GM18909 (cell line): ENCODE data around the gene HLA-F.

Experiments
- ATAC-seq: cut with Tn5 transposase; IDR thresholded peaks from one replicate; pipeline ENCODE4 v1.9.1; 2021; ENCODE audit warnings: mild to moderate bottlenecking; ENCODE audit not compliant: unreplicated experiment, poor library complexity

Gene HLA-F

DNA sequence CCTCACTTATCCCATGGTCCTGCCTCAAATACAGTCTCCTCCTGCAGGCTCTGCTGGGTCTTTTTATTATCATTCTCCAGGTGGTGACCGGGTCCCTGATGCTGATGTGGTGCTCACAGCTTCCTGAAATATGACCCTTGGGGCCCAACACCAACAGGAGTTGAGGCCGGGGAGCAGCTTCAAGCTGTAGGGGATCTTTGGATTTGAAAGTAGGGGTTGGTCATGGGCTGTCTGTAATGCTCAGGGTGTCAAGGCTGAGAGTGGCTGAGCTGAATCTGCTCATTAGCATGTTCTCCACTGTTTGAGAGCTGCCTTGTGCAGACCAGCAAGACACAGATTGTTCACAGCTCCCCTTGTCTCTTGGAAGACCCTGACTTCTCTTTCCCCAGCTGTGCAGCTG, 35.5 kb downstream of the HLA-F start:
- ATAC-seq = no peak

DNA sequence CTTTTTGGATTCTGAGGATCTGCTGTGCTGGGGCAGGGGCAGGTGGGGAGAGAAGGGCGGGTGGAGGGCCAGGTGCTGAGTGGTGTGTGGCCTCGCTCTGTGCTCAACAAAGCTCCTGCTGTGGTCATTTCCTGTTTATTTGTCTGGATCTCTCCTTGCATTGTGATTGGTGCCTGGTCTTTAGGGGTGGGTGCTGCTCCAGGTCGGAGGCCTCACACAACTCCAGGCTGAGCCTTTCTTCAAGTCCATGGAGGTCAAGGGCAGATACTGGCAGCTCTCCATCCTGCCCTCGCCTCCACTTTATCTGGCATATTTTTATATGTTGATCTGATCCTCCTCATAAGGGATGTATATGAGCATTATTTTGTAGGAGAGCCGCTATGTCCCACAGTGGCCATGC, 36.2 kb downstream of the HLA-F start:
- ATAC-seq = no peak

DNA sequence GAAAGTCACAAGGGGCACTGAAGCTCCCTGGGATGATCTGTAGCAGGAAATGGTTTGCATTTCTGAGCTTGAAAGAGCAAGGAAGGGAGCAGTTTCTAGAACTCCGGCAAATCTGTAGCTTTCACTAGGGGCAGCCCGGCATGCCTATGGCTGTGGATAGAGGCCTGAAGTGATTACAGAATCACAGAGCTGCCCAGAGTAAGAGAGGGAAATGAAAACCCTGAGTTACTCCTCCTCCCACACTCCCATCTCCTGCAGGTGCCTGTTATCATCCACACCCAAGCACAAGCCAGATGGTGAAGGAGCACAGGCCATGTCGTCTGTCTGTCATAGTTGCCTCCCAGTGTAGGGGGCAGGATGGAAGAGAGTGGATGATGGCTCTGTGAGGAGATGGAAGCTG, 37.1 kb downstream of the HLA-F start:
- no peak for ATAC-seq

DNA sequence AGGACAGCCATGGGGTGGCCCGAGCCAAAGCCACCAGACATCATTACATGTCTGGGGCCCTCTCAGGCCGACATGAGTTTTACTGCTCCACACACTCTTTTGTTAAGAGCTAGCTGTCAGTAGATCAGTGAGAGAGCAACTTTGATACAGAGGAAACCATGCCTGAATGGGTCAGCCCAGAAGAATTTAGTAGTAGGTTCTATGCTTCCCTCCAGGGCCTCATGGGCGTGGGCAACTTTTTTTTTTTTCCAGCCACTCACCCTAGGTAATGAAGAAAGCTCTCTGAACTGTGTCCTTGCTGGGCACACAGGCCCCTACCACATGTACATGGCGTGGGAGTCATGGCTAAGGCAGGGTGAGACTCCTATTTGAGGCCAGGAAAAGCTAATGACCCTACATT, 38.8 kb downstream of the HLA-F start:
- no peak for ATAC-seq

DNA sequence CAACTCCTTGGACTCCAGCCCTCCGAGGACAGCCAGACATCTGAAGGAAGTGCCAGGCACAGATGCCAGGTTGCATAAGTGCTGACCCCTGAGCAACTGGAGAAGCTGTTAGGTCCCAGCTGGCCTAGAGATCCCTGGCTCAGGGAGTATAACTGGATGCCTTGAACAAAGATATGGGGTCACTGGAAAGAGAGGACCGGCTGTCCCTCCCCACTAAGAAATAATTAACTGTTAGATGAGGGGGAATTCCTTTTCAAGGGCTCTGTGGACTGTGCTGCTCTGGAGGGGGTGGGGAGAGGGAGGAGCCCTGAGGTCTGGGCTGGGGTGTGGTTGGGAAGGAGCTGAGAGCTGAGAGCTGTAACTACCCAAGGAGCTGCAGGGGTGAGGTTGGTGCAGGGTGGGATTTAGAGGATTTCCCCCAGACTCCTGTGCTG, 39.6 kb downstream of the HLA-F start:
- ATAC-seq = no peak

DNA sequence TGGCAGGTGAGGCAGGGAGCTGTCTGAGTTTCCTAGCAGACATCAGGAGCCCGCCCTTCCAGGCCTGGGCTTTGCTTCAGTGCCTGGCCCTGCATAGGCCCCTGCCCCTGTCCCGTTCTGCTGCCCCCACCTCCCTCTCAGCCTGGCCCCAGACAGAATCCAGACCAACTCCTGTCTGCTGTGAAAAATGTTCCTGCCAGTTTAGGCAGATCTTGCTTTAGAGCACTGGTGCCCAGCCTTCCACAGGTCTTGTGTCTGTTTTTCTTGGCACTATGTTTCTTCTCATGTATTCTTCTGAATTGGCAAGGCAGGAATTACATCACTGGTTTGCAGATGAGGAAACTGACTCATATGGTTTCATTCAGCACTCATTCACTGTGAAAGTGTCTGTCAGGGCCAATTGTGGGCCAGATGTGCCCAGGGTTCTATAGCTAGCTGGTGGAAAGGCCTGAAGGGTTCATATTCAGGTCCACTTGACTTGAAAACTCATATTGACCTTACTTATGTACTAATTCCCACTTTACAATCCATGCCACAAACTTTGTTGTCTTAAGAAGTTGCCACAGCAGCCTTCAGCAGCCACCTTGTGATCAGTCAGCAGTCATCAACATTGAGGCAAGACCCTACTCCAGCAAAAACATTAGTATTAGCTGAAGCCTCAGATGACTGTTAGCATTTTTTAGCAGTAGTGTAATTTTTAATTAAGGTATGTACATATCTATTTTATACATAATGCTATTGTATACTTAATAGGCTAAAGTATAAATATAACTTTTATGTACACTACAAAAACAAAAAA, 40.5 kb downstream of the HLA-F start:
- no peak for ATAC-seq

DNA sequence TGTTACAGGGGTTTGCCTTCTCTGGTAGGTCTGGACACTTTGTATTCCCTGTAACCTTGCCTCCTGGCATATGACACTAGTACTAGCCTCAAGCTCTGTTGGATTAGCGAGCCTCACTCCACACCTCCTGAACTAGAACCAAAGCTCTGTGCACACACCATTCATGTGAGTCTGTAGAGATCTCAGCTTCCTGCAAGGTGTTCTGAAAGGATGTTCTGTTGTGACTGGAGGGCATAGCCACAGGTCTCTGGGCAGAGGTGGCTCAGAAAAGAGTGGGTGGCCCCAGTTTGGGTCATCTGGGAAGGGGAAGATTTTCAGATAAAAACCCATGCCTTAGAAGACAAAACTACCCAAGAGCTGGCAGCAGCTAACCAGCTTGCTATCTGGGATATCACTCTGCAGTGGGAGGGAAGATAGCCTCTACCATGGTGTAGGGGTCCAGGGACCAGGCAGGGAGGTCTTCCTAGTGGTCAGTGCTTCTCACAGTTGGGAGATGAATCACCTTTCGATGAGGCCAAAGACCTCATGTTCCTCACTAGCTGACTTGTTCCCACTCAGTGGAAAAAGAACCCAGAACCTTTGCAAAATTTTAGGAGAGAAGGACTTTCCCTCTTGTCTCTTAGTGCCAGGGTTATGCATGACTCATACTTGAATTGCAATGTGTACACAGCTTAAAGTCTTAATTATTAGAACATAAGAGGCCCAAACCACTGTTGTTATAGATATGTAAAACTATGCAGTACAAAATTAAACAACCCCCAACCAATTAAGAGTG, 41.4 kb downstream of the HLA-F start:
- no peak for ATAC-seq

DNA sequence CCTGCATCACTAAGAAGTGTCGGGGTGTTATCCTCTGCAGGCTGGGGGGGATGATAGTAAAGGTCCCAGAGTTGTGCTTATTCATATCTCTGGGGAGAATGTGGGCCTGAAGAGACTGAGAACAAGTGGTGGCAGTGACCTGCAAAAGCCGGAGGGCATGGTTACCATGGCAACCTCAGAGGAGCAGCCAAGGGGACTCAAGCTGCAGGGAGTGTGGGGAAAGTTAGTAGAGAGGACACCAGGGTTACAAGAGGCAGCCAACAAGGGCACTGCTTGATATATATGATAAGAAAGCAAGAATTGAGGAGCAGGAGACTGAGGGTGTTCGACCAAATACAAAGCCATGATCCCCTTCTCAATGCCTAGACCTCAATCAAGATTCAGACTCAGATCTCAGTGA, 46.1 kb downstream of the HLA-F start:
- ATAC-seq = no peak

DNA sequence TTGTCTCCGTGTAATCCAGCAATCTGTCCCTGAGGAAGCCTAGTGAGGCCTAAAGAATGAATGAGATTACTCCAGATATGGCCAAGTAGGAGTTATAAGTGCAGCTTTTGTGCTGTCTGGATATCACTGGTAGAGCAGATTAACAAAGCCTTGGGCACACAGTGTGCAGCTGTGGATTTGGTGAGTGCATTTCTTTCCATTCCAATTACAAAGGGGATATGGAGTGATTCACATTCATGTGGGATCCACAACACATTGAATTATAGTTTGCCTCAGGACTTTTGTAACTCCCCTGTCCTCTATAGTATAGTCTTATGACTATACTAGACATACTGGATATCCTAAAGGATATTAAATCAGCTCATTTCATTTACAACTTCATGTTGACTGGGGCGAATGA, 47.1 kb downstream of the HLA-F start:
- ATAC-seq = no peak

DNA sequence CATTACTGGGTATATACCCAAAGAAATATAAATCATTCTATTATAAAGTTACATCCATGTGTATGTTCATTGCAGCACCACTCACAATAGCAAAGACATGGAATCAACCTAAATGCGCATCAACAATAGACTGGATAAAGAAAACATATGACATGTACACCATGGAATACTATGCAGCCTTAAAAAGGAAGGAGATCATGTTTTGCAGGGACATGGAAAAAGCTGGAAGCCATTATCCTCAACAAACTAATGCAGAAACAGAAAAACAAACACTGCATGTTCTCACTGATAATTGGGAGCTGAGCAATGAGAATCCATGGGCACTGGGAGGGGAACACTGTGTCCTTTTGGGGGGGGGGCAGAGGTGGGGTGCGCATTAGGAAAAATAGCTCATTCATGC, 53.5 kb downstream of the HLA-F start:
- no peak for ATAC-seq
